ENCODE measurements around the gene IQCM. TPM values are rescaled to one million over a fixed set of nuclear protein-coding genes. Genes with fewer than 3 reads are reported as not detected.

IQCM gene
- total RNA-seq, 1 experiment from 2014 or later = 0.11 TPM

DNA sequence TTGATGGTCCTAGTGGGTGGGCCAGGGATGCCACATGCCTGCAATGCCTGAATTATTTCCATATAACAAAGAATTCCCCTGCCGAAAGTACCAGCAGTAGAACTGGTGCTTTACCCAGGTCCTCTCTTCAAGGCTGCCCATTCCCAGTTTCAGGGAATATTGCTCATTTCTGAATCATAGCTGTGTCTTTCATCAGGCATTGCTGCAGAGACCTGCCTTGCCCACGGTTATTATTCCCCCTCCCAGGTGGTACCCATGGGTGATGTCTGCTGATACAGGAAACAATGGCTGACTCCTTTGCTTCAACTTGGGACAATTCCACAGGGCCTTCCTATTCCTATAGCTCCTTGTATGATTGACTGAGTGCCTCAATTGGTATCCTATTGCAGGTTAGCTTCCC, 9.7 kb upstream of the IQCM start (continued):
- TF ChIP-seq, protein P1, sequence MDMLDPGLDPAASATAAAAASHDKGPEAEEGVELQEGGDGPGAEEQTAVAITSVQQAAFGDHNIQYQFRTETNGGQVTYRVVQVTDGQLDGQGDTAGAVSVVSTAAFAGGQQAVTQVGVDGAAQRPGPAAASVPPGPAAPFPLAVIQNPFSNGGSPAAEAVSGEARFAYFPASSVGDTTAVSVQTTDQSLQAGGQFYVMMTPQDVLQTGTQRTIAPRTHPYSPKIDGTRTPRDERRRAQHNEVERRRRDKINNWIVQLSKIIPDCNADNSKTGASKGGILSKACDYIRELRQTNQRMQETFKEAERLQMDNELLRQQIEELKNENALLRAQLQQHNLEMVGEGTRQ (CRISPR knock-in tag; IDR thresholded peaks at IDR 0.05) = no peak

DNA sequence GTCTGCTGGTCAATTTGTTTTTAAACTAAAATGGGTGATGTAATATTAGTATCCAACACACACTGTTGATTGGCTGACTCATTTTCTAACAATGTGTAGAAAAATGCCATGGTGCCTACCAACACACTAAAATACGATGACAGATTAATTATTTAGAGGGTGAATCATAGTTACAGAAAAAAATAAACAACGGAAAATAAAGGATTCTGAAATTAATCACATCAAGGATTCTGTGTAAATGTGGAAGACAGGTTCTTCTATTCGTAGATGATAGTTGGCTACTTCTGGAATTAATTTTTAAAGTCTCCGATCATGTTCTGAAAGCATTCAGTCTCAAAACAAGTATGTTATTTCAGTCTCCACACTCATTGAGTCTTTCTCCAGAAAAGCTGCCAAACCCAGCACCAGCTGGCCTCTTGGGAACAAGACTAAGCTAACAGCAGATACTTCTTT, 8.2 kb upstream of the IQCM start:
- TF ChIP-seq ATF1 (CRISPR knock-in tag; IDR thresholded peaks at IDR 0.05) = no peak
- TF ChIP-seq, protein P2, sequence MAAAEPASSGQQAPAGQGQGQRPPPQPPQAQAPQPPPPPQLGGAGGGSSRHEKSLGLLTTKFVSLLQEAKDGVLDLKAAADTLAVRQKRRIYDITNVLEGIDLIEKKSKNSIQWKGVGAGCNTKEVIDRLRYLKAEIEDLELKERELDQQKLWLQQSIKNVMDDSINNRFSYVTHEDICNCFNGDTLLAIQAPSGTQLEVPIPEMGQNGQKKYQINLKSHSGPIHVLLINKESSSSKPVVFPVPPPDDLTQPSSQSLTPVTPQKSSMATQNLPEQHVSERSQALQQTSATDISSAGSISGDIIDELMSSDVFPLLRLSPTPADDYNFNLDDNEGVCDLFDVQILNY (CRISPR knock-in tag; IDR thresholded peaks at IDR 0.05) = no peak
- no peak for TF ChIP-seq CREB1 (CRISPR knock-in tag; IDR thresholded peaks at IDR 0.05)
- TF ChIP-seq FOXJ3 (CRISPR knock-in tag; IDR thresholded peaks at IDR 0.05; ENCODE audit: borderline replicate concordance) = no peak
- Mint-ChIP-seq H3K4me3 (no peak overlapping the region), H3K27ac (no peak overlapping the region), H3K27me3 (ENCODE audit: low read depth) (no peaks in the 10 kb centered on the region), H3K4me1 (peaks cover 7% of the 10 kb centered on the region), H3K36me3 (no peaks in the 10 kb centered on the region), H3K9me3 (no peaks in the 10 kb centered on the region)
- ATAC-seq (no peak), DNase-seq (ENCODE audit: low spot score) (no peak)
- ChIA-PET POLR2A (interaction anchor here (0.6 kb wide), 1 partner anchor 821 kb away, joined by 3 read pairs; no protein-coding TSS in a partner anchor), CTCF (no interaction called here)

DNA sequence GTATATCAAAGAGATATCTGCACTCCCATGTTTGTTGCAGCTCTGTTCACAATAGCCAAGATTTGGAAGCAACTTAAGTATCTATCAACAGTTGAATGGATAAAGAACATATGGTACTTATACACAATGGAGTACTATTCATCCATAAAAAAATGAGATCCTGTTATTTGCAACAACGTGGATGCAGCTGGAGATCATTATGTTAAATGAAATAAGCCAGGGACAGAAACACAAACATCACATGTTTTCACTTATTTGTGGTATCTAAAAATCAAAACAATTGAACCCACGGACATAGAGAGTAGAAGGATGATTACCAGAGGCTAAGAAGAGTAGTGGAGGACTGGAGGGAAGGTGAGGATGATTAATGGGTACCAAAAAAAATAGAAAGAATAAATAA, 14.2 kb downstream of the IQCM start:
- ChIA-PET CTCF (no interaction called here), POLR2A (no interaction called here)
- no peaks in the 10 kb centered on the region for H3K4me1 Mint-ChIP-seq
- no peak overlapping the region for H3K27ac Mint-ChIP-seq
- H3K36me3 Mint-ChIP-seq = no peaks in the 10 kb centered on the region
- peaks cover 7% of the 10 kb centered on the region for H3K9me3 Mint-ChIP-seq
- ATAC-seq (no peak), DNase-seq (ENCODE audit: low spot score) (no peak)
- H3K27me3 Mint-ChIP-seq (ENCODE audit: low read depth) = no peaks in the 10 kb centered on the region
- no peak overlapping the region for H3K4me3 Mint-ChIP-seq
- no peak for TF ChIP-seq ETV6 (CRISPR knock-in tag; IDR thresholded peaks at IDR 0.05)
- no peak for TF ChIP-seq RORB (CRISPR knock-in tag; IDR thresholded peaks at IDR 0.05)
- TF ChIP-seq, protein P3, sequence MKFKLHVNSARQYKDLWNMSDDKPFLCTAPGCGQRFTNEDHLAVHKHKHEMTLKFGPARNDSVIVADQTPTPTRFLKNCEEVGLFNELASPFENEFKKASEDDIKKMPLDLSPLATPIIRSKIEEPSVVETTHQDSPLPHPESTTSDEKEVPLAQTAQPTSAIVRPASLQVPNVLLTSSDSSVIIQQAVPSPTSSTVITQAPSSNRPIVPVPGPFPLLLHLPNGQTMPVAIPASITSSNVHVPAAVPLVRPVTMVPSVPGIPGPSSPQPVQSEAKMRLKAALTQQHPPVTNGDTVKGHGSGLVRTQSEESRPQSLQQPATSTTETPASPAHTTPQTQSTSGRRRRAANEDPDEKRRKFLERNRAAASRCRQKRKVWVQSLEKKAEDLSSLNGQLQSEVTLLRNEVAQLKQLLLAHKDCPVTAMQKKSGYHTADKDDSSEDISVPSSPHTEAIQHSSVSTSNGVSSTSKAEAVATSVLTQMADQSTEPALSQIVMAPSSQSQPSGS (CRISPR knock-in tag; IDR thresholded peaks at IDR 0.05; ENCODE audit: borderline replicate concordance, low read depth) = no peak
- no peak for TF ChIP-seq FOXJ3 (CRISPR knock-in tag; IDR thresholded peaks at IDR 0.05; ENCODE audit: borderline replicate concordance)
- no peak for TF ChIP-seq ZNF671 (CRISPR knock-in tag; IDR thresholded peaks at IDR 0.05)
- TF ChIP-seq, protein P4, sequence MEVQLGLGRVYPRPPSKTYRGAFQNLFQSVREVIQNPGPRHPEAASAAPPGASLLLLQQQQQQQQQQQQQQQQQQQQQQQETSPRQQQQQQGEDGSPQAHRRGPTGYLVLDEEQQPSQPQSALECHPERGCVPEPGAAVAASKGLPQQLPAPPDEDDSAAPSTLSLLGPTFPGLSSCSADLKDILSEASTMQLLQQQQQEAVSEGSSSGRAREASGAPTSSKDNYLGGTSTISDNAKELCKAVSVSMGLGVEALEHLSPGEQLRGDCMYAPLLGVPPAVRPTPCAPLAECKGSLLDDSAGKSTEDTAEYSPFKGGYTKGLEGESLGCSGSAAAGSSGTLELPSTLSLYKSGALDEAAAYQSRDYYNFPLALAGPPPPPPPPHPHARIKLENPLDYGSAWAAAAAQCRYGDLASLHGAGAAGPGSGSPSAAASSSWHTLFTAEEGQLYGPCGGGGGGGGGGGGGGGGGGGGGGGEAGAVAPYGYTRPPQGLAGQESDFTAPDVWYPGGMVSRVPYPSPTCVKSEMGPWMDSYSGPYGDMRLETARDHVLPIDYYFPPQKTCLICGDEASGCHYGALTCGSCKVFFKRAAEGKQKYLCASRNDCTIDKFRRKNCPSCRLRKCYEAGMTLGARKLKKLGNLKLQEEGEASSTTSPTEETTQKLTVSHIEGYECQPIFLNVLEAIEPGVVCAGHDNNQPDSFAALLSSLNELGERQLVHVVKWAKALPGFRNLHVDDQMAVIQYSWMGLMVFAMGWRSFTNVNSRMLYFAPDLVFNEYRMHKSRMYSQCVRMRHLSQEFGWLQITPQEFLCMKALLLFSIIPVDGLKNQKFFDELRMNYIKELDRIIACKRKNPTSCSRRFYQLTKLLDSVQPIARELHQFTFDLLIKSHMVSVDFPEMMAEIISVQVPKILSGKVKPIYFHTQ (CRISPR knock-in tag; IDR thresholded peaks at IDR 0.05) = no peak
- TF ChIP-seq, protein P5, sequence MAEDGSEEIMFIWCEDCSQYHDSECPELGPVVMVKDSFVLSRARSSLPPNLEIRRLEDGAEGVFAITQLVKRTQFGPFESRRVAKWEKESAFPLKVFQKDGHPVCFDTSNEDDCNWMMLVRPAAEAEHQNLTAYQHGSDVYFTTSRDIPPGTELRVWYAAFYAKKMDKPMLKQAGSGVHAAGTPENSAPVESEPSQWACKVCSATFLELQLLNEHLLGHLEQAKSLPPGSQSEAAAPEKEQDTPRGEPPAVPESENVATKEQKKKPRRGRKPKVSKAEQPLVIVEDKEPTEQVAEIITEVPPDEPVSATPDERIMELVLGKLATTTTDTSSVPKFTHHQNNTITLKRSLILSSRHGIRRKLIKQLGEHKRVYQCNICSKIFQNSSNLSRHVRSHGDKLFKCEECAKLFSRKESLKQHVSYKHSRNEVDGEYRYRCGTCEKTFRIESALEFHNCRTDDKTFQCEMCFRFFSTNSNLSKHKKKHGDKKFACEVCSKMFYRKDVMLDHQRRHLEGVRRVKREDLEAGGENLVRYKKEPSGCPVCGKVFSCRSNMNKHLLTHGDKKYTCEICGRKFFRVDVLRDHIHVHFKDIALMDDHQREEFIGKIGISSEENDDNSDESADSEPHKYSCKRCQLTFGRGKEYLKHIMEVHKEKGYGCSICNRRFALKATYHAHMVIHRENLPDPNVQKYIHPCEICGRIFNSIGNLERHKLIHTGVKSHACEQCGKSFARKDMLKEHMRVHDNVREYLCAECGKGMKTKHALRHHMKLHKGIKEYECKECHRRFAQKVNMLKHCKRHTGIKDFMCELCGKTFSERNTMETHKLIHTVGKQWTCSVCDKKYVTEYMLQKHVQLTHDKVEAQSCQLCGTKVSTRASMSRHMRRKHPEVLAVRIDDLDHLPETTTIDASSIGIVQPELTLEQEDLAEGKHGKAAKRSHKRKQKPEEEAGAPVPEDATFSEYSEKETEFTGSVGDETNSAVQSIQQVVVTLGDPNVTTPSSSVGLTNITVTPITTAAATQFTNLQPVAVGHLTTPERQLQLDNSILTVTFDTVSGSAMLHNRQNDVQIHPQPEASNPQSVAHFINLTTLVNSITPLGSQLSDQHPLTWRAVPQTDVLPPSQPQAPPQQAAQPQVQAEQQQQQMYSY (CRISPR knock-in tag; IDR thresholded peaks at IDR 0.05) = no peak
- TF ChIP-seq, protein P6, sequence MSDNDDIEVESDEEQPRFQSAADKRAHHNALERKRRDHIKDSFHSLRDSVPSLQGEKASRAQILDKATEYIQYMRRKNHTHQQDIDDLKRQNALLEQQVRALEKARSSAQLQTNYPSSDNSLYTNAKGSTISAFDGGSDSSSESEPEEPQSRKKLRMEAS (CRISPR knock-in tag; IDR thresholded peaks at IDR 0.05) = no peak
- no peak for TF ChIP-seq ATF1 (CRISPR knock-in tag; IDR thresholded peaks at IDR 0.05)
- TF ChIP-seq, protein P7, sequence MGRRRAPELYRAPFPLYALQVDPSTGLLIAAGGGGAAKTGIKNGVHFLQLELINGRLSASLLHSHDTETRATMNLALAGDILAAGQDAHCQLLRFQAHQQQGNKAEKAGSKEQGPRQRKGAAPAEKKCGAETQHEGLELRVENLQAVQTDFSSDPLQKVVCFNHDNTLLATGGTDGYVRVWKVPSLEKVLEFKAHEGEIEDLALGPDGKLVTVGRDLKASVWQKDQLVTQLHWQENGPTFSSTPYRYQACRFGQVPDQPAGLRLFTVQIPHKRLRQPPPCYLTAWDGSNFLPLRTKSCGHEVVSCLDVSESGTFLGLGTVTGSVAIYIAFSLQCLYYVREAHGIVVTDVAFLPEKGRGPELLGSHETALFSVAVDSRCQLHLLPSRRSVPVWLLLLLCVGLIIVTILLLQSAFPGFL (CRISPR knock-in tag; IDR thresholded peaks at IDR 0.05; ENCODE audit: borderline replicate concordance) = no peak
- TF ChIP-seq NR2C2 (CRISPR knock-in tag; IDR thresholded peaks at IDR 0.05) = no peak
- TF ChIP-seq SP1 (CRISPR knock-in tag; conservative IDR thresholded peaks at IDR 0.05) = no peak
- TF ChIP-seq GRHL2 (CRISPR knock-in tag; IDR thresholded peaks at IDR 0.05; ENCODE audit: insufficient replicate concordance, severe bottlenecking) = no peak
- TF ChIP-seq, protein P8, sequence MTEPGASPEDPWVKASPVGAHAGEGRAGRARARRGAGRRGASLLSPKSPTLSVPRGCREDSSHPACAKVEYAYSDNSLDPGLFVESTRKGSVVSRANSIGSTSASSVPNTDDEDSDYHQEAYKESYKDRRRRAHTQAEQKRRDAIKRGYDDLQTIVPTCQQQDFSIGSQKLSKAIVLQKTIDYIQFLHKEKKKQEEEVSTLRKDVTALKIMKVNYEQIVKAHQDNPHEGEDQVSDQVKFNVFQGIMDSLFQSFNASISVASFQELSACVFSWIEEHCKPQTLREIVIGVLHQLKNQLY (CRISPR knock-in tag; IDR thresholded peaks at IDR 0.05) = no peak
- TF ChIP-seq ELF4 (CRISPR knock-in tag; IDR thresholded peaks at IDR 0.05; ENCODE audit: low read depth) = no peak
